Measurements from ENCODE around the gene GPATCH8.

- TF ChIP-seq, protein P1, sequence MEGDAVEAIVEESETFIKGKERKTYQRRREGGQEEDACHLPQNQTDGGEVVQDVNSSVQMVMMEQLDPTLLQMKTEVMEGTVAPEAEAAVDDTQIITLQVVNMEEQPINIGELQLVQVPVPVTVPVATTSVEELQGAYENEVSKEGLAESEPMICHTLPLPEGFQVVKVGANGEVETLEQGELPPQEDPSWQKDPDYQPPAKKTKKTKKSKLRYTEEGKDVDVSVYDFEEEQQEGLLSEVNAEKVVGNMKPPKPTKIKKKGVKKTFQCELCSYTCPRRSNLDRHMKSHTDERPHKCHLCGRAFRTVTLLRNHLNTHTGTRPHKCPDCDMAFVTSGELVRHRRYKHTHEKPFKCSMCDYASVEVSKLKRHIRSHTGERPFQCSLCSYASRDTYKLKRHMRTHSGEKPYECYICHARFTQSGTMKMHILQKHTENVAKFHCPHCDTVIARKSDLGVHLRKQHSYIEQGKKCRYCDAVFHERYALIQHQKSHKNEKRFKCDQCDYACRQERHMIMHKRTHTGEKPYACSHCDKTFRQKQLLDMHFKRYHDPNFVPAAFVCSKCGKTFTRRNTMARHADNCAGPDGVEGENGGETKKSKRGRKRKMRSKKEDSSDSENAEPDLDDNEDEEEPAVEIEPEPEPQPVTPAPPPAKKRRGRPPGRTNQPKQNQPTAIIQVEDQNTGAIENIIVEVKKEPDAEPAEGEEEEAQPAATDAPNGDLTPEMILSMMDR (IDR thresholded peaks at IDR 0.05) = no peak
- no peak for TF ChIP-seq POLR2A (IDR thresholded peaks at IDR 0.05)
These were observed 37.3 kb downstream of the GPATCH8 start for GRCh38 chr17:44465897-44466296.

All from body of pancreas (tissue), 4 donors.